GM18526 (cell line): ENCODE measurements around the gene SFI1.

ENCODE experiments used
- POLR2A ChIP-seq: IDR thresholded peaks from 3 replicates; pipeline ENCODE4 v1.6.1; 2011; ENCODE audit not compliant: insufficient read length; ENCODE audit errors: extremely low read depth

Gene SFI1

GRCh38 chr22:31572939-31573338 lies 76.6 kb downstream of the SFI1 start:
- TF ChIP-seq POLR2A: no peak

- TF ChIP-seq POLR2A: no peak
Measured at GRCh38 chr22:31574055-31574670, 77.8 kb downstream of the SFI1 start.

- no peak for TF ChIP-seq POLR2A
Measured at GRCh38 chr22:31575190-31575589, 78.9 kb downstream of the SFI1 start.

GRCh38 chr22:31577711-31578110 lies 81.4 kb downstream of the SFI1 start:
- TF ChIP-seq POLR2A: no peak

- no peak for TF ChIP-seq POLR2A
Measured at GRCh38 chr22:31578171-31578570, 81.8 kb downstream of the SFI1 start.

GRCh38 chr22:31579835-31580242 lies 83.5 kb downstream of the SFI1 start:
- TF ChIP-seq POLR2A: no peak

- no peak for TF ChIP-seq POLR2A
Measured at GRCh38 chr22:31583861-31584485, 87.6 kb downstream of the SFI1 start.

- TF ChIP-seq POLR2A: no peak
Measured at GRCh38 chr22:31584804-31585160, 88.4 kb downstream of the SFI1 start.

GRCh38 chr22:31585161-31585859 lies 89.0 kb downstream of the SFI1 start:
- TF ChIP-seq POLR2A: no peak

- TF ChIP-seq POLR2A: no peak
Measured at GRCh38 chr22:31586137-31586920, 90.0 kb downstream of the SFI1 start.

GRCh38 chr22:31588970-31589675 lies 92.8 kb downstream of the SFI1 start:
- no peak for TF ChIP-seq POLR2A

GRCh38 chr22:31595271-31595670 lies 98.9 kb downstream of the SFI1 start:
- no peak for TF ChIP-seq POLR2A

GRCh38 chr22:31602259-31602952 lies 106.1 kb downstream of the SFI1 start:
- TF ChIP-seq POLR2A: no peak

GRCh38 chr22:31603081-31603525 lies 106.8 kb downstream of the SFI1 start:
- TF ChIP-seq POLR2A: no peak
